ENCODE results near the gene WWTR1. TPM values are rescaled to one million over a fixed set of nuclear protein-coding genes. Genes with fewer than 3 reads are reported as not detected.

The WWTR1 gene
- total and polyA plus RNA-seq, 2 of the 4 experiments (the other 2 are of a cell fraction): 38.9 to 65.3 TPM

DNA sequence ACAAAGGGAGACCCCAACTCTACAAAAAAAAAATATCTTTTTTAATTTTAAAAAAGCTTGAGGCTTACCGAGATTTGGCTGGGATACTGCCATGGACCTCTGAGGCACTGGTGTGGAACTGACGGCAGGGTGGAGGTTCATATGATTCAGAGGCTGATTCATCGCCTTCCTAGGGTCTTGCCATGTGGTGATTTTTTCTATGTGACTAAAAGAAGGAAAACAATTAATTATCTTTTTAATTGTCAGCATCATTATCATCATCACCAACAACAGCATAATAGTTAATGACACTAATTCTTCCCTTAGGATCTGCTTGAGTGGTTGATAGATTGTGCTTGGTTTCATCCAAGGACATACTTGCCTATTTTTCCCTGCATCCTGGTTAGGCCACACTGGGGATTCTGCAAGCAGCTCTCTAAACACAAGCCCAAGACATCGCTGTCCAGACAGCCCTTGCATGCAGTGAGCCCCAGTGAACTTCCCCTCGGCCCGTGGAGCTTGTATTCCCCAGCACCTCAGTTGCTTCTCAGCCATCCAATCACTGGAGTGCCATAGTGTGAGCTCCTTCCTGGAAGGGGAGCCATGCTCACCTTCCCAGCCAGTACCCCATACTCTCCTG, 84.9 kb downstream of the WWTR1 start:
- Histone ChIP-seq H3K36me3 (ENCODE audit: control insufficient read depth, insufficient read depth, low read length) (peaks cover 15% of the 10 kb centered on the region), H2BK15ac (ENCODE audit: low read depth, low read length) (peak overlapping the region; percentile 65; the same call in 2 of the 3 replicates), H3K4me3 (ENCODE audit: insufficient read depth, low read depth, low read length) (no peak overlapping the region), H3K27ac (ENCODE audit: insufficient read depth, low read length) (peak overlapping the region; percentile 67), H4K91ac (ENCODE audit: insufficient read depth, low read depth, low read length) (peak overlapping the region; percentile 85), H3K4me1 (ENCODE audit: control insufficient read depth, insufficient read depth, low read length) (peaks cover 21% of the 10 kb centered on the region), H3K4me2 (ENCODE audit: low read depth, low read length) (peak overlapping the region; percentile 6; the same call in 1 of the 2 replicates), H4K5ac (ENCODE audit: low read depth, low read length) (peak overlapping the region; percentile 38), H3K56ac (ENCODE audit: extremely low read depth, insufficient read depth, low read length) (peak overlapping the region; percentile 50), H3K27me3 (ENCODE audit: control insufficient read depth, insufficient read depth, low read length) (no peaks in the 10 kb centered on the region), H2BK20ac (ENCODE audit: low read depth, low read length) (peak overlapping the region; percentile 87), H2AK9ac (replicated peaks; ENCODE audit: low read depth, low read length, poor library complexity) (peak overlapping the region; percentile 5), H4K8ac (ENCODE audit: low read depth in 2 of 2, low read length in 2 of 2) (peak overlapping the region; percentile 65 to 79; a peak in 3 of 4 replicates), H3K9ac (ENCODE audit: low read depth, low read length) (no peak overlapping the region), H2BK120ac (ENCODE audit: low read depth, low read length) (peak overlapping the region; percentile 87), H3K18ac (ENCODE audit: low read depth, low read length) (peak overlapping the region; percentile 52), H3K9me3 (ENCODE audit: control insufficient read depth, insufficient read depth, low read length) (no peaks in the 10 kb centered on the region), H3K79me1 (ENCODE audit: low read depth in 1 of 2, low read length in 2 of 2) (peaks cover 25 to 65% of the 10 kb centered on the region in 2 experiments), H3K23ac (ENCODE audit: low read depth, low read length) (peak overlapping the region; percentile 83), H3K4ac (ENCODE audit: low read depth, low read length) (peak overlapping the region; percentile 92), H2AFZ (replicated peaks; ENCODE audit: low read length, poor library complexity) (no peak overlapping the region), H3K9me1 (ENCODE audit: insufficient read depth, low read length) (peaks cover 28% of the 10 kb centered on the region), H4K20me1 (ENCODE audit: insufficient read depth, low read length) (peaks cover 15% of the 10 kb centered on the region), H2AK5ac (ENCODE audit: low read depth, low read length) (peak overlapping the region; percentile 93), H2BK5ac (ENCODE audit: low read depth, low read length, poor library complexity, severe bottlenecking) (peak overlapping the region; percentile 85), H3K14ac (replicated peaks; ENCODE audit: low read depth, low read length) (peak overlapping the region; percentile 93)
- CTCF ChIA-PET: interaction anchor here (1.2 to 1.5 kb wide), 3 partner anchors 18 to 65 kb away, joined by 4 to 8 read pairs (median 4); no protein-coding TSS in a partner anchor
- ATAC-seq (ENCODE audit: low read depth) (peak; percentile 27), DNase-seq (peak; percentile 85)
- TF ChIP-seq FOS (IDR thresholded peaks at IDR 0.05; ENCODE audit: low read depth, low read length) (peak; percentile 84), CHD1 (IDR thresholded peaks at IDR 0.05; ENCODE audit: low read depth, low read length) (0 out of 2 replicates have a peak, but pooled peaks have one; percentile 10), RAD21 (IDR thresholded peaks at IDR 0.05; ENCODE audit: low read length) (no peak)
- TF ChIP-seq, protein P1, sequence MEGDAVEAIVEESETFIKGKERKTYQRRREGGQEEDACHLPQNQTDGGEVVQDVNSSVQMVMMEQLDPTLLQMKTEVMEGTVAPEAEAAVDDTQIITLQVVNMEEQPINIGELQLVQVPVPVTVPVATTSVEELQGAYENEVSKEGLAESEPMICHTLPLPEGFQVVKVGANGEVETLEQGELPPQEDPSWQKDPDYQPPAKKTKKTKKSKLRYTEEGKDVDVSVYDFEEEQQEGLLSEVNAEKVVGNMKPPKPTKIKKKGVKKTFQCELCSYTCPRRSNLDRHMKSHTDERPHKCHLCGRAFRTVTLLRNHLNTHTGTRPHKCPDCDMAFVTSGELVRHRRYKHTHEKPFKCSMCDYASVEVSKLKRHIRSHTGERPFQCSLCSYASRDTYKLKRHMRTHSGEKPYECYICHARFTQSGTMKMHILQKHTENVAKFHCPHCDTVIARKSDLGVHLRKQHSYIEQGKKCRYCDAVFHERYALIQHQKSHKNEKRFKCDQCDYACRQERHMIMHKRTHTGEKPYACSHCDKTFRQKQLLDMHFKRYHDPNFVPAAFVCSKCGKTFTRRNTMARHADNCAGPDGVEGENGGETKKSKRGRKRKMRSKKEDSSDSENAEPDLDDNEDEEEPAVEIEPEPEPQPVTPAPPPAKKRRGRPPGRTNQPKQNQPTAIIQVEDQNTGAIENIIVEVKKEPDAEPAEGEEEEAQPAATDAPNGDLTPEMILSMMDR (conservative IDR thresholded peaks at IDR 0.05; ENCODE audit: low read depth, low read length): no peak
- POLR2A ChIA-PET (ENCODE audit: unreplicated experiment): no interaction called here
- dilution Hi-C loops (cut with HindIII; ENCODE audit: low sequenced_read_pairs, unreplicated experiment): no loop called here
- intact Hi-C loops (cut with micrococcal nuclease): no loop called here
- in situ Hi-C loops (cut with MboI; ENCODE audit: low sequenced_read_pairs): no loop called here
- BruUV-seq (replicated peaks): no TSS peak
- WGBS, 2 experiments (ENCODE audit: extremely low coverage in 2 of 2, insufficient read length in 1 of 2): 86% methylated on average over 1 of the region's 6 CpGs; no CpG with 5 or more reads in 1 of the 2 experiments

Data from IMR-90 (cell line).